HL-60 (cell line): Measurements from ENCODE around the gene EIF4G1.
A peak's percentile ranks its signal among the peaks of the same experiment; 100 is the strongest.

Source experiments
- DNase-seq, 2 experiments: peaks; one replicate each; pipeline ENCODE4 v3.0.0-alpha.2; 2010 to 2020; ENCODE audit warnings: low read depth in 1 of 2, low spot score in 1 of 2
- H3K27ac ChIP-seq: fragments of 250-450 bp; sonication (Bioruptor Pico); replicated peaks from 2 replicates; pipeline ENCODE4 v1.5.1; 2020; ENCODE audit warnings: mild to moderate bottlenecking, moderate library complexity
- H3K27me3 ChIP-seq: fragments of 250-450 bp; sonication (Bioruptor Pico); 2 replicates; pipeline ENCODE4 v1.5.1; 2021; ENCODE audit warnings: mild to moderate bottlenecking, moderate library complexity; ENCODE audit not compliant: insufficient read depth, poor library complexity, severe bottlenecking
- H3K4me3 ChIP-seq: replicated peaks from 2 replicates; pipeline ENCODE4 v1.5.1; 2011; ENCODE audit warnings: mild to moderate bottlenecking, control low read depth, low read length; ENCODE audit not compliant: insufficient read depth
- GABPA ChIP-seq: IDR thresholded peaks from 2 replicates; pipeline ENCODE4 v1.6.1; 2012; ENCODE audit warnings: low read depth
- POLR2AphosphoS5 ChIP-seq: IDR thresholded peaks from 2 replicates; pipeline ENCODE4 v1.6.1; 2012; ENCODE audit warnings: low read depth
- SPI1 ChIP-seq: IDR thresholded peaks from 2 replicates; pipeline ENCODE4 v1.6.1; 2012; ENCODE audit warnings: low read depth, mild to moderate bottlenecking, borderline replicate concordance
- TF ChIP-seq, protein P1 (sequence below): IDR thresholded peaks from one replicate; pipeline ENCODE4 v1.5.1; 2011; ENCODE audit warnings: low read length, control low read depth, inconsistent platforms; ENCODE audit not compliant: insufficient read depth
- TF ChIP-seq, protein P2 (sequence below): IDR thresholded peaks from 2 replicates; pipeline ENCODE4 v1.6.1; 2012; ENCODE audit warnings: low read depth; ENCODE audit not compliant: insufficient replicate concordance

Gene EIF4G1

DNA sequence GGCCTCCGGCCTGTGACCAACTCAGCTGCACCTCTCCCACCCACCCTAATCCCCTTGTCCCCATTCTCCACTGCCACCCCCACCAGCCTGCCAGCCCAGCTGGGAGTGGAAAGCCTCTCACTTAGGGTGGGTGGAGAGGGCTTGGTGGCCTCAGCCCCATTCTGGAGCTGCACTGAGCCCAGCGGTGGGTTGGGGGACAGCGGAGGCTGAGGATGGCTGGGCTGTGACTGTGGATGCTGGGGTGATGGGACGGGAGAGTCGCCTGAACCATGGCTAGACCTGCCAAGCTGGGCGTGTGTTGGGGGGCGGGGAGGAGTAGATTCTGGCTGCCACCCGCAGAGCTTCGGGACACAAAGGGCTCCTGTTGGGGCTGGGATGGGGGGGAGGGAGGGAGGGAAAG, 45.2 kb downstream of the EIF4G1 start:
- Histone ChIP-seq H3K4me3 (no peak overlapping the region), H3K27me3 (no peaks in the 10 kb centered on the region), H3K27ac (no peak overlapping the region)
- DNase-seq, result no peak
- TF ChIP-seq, protein P1, sequence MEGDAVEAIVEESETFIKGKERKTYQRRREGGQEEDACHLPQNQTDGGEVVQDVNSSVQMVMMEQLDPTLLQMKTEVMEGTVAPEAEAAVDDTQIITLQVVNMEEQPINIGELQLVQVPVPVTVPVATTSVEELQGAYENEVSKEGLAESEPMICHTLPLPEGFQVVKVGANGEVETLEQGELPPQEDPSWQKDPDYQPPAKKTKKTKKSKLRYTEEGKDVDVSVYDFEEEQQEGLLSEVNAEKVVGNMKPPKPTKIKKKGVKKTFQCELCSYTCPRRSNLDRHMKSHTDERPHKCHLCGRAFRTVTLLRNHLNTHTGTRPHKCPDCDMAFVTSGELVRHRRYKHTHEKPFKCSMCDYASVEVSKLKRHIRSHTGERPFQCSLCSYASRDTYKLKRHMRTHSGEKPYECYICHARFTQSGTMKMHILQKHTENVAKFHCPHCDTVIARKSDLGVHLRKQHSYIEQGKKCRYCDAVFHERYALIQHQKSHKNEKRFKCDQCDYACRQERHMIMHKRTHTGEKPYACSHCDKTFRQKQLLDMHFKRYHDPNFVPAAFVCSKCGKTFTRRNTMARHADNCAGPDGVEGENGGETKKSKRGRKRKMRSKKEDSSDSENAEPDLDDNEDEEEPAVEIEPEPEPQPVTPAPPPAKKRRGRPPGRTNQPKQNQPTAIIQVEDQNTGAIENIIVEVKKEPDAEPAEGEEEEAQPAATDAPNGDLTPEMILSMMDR, result no peak
- TF ChIP-seq GABPA, result no peak
- TF ChIP-seq POLR2AphosphoS5, result no peak
- TF ChIP-seq, protein P2, sequence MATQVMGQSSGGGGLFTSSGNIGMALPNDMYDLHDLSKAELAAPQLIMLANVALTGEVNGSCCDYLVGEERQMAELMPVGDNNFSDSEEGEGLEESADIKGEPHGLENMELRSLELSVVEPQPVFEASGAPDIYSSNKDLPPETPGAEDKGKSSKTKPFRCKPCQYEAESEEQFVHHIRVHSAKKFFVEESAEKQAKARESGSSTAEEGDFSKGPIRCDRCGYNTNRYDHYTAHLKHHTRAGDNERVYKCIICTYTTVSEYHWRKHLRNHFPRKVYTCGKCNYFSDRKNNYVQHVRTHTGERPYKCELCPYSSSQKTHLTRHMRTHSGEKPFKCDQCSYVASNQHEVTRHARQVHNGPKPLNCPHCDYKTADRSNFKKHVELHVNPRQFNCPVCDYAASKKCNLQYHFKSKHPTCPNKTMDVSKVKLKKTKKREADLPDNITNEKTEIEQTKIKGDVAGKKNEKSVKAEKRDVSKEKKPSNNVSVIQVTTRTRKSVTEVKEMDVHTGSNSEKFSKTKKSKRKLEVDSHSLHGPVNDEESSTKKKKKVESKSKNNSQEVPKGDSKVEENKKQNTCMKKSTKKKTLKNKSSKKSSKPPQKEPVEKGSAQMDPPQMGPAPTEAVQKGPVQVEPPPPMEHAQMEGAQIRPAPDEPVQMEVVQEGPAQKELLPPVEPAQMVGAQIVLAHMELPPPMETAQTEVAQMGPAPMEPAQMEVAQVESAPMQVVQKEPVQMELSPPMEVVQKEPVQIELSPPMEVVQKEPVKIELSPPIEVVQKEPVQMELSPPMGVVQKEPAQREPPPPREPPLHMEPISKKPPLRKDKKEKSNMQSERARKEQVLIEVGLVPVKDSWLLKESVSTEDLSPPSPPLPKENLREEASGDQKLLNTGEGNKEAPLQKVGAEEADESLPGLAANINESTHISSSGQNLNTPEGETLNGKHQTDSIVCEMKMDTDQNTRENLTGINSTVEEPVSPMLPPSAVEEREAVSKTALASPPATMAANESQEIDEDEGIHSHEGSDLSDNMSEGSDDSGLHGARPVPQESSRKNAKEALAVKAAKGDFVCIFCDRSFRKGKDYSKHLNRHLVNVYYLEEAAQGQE, result no peak

DNA sequence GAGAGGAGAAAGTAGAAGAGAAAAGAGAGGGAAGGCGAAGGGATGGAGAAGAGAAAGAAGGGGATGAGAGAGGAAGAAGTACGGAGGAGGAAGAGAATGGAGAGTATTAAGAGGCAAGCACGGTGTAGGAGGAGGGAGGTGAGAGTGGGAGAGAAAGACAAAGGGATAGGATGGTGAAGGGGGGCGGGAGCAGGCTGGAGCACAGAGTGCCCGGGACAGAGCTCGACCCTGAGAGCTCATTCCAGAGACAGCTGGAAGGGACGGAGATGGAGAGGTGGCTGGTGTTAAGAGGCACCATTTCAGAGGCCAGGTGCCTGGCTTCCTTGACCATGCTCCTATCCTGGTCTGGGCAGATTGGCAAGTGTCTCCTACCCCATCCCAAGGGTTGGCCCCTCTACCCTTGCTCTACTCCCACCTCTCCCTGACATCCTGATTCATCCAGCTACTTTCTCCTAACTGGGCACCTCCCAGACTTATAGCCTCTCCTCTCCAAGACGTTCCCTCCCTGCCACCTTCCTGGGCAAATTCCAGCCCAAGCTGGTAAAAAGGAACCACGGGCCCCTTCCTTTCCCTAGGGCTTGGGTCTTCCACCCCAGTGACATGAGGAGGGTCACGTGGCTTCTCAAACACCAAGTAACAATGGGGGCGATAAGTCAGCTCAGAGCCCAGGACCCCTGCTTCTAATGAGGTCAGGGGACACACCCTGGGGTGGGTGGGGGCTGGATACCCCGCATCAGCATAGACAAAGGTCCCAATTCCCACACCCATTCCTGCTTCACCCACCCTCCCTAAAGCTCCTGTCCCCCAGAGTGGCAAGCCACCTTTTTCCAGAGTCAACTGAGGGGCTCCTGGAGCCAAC, 45.9 kb downstream of the EIF4G1 start:
- Histone ChIP-seq H3K27me3 (no peaks in the 10 kb centered on the region), H3K27ac (no peak overlapping the region), H3K4me3 (no peak overlapping the region)
- TF ChIP-seq GABPA, result no peak
- no peak for DNase-seq

DNA sequence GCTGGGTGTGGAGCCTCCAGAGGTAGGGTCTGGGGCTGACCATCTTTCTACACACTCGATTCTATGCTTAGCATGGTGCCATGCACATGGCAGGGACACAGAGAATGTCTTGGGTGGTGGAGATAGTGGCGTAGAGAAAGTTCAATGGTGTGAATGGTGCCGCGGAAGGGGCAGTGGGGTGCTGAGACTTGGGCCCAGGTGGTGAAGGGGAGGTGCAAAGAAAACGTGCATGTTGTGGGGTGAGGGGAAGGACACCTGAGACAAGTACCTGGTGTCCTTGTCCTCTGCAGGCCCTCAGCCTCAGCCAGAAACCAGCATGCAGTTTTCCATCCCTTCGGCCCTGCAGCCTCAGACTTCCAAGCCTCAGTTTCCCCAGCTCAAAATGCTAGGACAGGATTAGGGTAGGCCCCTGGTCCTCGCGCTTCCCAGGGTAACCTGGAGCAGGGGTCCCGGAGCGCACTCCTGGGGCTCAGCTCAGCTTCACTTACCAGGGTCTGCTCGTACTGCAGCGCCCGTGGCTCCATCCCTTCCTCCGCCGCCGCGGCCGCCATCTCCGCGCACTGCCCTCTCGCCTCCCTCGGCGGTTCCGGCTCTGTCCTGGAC, 46.6 kb downstream of the EIF4G1 start:
- DNase-seq, result no peak
- Histone ChIP-seq H3K27me3 (no peaks in the 10 kb centered on the region), H3K4me3 (peak overlapping the region; percentile 80), H3K27ac (no peak overlapping the region)
- TF ChIP-seq, protein P2, result no peak
- TF ChIP-seq SPI1 (no peak), GABPA (no peak), POLR2AphosphoS5 (no peak)
- TF ChIP-seq, protein P1, result no peak

DNA sequence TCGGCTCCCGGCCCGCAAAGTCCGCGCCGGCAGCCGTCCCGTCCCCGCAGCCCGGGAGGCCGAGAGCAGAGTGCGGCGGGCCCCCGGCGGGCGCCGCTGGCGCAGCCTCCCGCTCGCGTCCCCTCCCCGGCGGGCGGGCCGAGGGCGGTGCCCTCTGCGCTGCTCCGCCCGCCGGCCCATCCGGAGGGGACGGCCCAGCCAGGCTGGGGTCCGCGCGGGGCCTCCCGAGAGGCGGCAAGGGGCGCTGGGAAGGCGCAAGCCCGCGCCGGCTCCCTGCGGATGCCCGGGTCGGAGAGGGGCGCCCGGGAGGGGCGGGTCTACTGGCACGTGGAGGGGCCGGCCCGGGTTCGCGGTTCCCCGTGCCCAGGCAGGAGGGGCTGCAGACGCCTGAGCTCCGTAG, 47.1 kb downstream of the EIF4G1 start, which contains the start of the genes CLCN2 and POLR2H:
Gene CLCN2 (minus strand): TSS at position 74 of the 400 bp plus-strand sequence. CDS start 126 bp downstream, outside the sequence.
Gene POLR2H (plus strand): TSS at position 179 of the 400 bp plus-strand sequence. CDS start 1,783 bp downstream, outside the sequence.
- Histone ChIP-seq H3K27me3 (no peaks in the 10 kb centered on the region), H3K27ac (peak within 1 kb of the TSS; percentile 75), H3K4me3 (peak within 1 kb of the TSS; percentile 80)
- peak in 1 of 2 experiments; percentile 59 for DNase-seq
- TF ChIP-seq, protein P2, result no peak
- TF ChIP-seq, protein P1, result no peak
- TF ChIP-seq GABPA (no peak), POLR2AphosphoS5 (no peak), SPI1 (no peak)
